ENCODE measurements around the gene NUMBL.

- no peak for TF ChIP-seq CTCF (conservative IDR thresholded peaks at IDR 0.05)
- no peak for TF ChIP-seq EZH2 (IDR thresholded peaks at IDR 0.05; ENCODE audit: low read depth)
These were observed 19.4 kb upstream of the NUMBL start for GRCh38 chr19:40709817-40710216.

Measured in PC-9 (cell line).